HG03066 (cell line): Measurements from ENCODE around the gene PLN.

Experiments
- ATAC-seq: cut with Tn5 transposase; IDR thresholded peaks from one replicate; pipeline ENCODE4 v1.9.1; 2021; ENCODE audit warnings: low read depth; ENCODE audit not compliant: unreplicated experiment

The PLN gene

GRCh38 chr6:118536478-118536877 lies 11.6 kb upstream of the PLN start:
- ATAC-seq: no peak

GRCh38 chr6:118537574-118537973 lies 10.5 kb upstream of the PLN start:
- ATAC-seq: no peak

- no peak for ATAC-seq
These were observed 5.7 kb upstream of the PLN start for GRCh38 chr6:118542184-118542952.

GRCh38 chr6:118544105-118544504 lies 4.0 kb upstream of the PLN start:
- no peak for ATAC-seq

GRCh38 chr6:118546164-118546879 lies 1.8 kb upstream of the PLN start:
- ATAC-seq: no peak

GRCh38 chr6:118546880-118547218 lies 1.2 kb upstream of the PLN start:
- ATAC-seq: no peak

- no peak for ATAC-seq
These were observed 517 bp downstream of the PLN start for GRCh38 chr6:118548613-118549012.

GRCh38 chr6:118551063-118552053 lies 3.3 kb downstream of the PLN start:
- ATAC-seq: peak; percentile 90

GRCh38 chr6:118553132-118553531 lies 5.0 kb downstream of the PLN start:
- no peak for ATAC-seq

GRCh38 chr6:118554698-118555097 lies 6.6 kb downstream of the PLN start:
- ATAC-seq: no peak

GRCh38 chr6:118558464-118559217 lies 10.5 kb downstream of the PLN start:
- ATAC-seq: peak; percentile 55

- ATAC-seq: no peak
These were observed 11.6 kb downstream of the PLN start for GRCh38 chr6:118559659-118560058.

- ATAC-seq: no peak
These were observed 14.2 kb downstream of the PLN start for GRCh38 chr6:118562248-118562647.

GRCh38 chr6:118562959-118563358 lies 14.9 kb downstream of the PLN start:
- no peak for ATAC-seq

- ATAC-seq: peak; percentile 100
These were observed 17.3 kb downstream of the PLN start for GRCh38 chr6:118565311-118565960.

- no peak for ATAC-seq
These were observed 19.9 kb downstream of the PLN start for GRCh38 chr6:118567974-118568373.

GRCh38 chr6:118569498-118569897 lies 21.4 kb downstream of the PLN start:
- no peak for ATAC-seq

- no peak for ATAC-seq
These were observed 23.0 kb downstream of the PLN start for GRCh38 chr6:118571121-118571520.

- ATAC-seq: no peak
These were observed 26.2 kb downstream of the PLN start for GRCh38 chr6:118574051-118574865.
